ENCODE data around the gene TXK.

Gene TXK

DNA sequence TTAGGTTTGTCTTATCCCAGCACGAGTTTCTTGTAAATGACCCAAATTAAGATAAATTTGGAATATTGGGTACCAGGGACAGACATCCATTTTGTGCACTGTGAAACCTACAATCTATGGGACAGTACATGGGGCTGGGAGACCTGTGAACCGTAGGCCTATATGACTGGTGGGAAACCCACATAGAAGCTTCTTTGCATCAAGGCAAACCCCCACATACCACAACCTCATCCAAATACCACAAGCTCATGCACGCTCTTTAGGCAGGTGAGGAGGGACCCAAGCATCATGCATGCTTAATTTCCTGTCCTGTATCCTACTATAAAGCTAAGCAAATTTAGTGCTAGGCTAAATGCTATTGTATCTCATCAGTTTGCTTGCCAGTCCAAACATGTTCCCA is 69.7 kb downstream of the TXK start:
- in situ Hi-C loops (cut with MboI; ENCODE audit: low sequenced_read_pairs): no loop called here

DNA sequence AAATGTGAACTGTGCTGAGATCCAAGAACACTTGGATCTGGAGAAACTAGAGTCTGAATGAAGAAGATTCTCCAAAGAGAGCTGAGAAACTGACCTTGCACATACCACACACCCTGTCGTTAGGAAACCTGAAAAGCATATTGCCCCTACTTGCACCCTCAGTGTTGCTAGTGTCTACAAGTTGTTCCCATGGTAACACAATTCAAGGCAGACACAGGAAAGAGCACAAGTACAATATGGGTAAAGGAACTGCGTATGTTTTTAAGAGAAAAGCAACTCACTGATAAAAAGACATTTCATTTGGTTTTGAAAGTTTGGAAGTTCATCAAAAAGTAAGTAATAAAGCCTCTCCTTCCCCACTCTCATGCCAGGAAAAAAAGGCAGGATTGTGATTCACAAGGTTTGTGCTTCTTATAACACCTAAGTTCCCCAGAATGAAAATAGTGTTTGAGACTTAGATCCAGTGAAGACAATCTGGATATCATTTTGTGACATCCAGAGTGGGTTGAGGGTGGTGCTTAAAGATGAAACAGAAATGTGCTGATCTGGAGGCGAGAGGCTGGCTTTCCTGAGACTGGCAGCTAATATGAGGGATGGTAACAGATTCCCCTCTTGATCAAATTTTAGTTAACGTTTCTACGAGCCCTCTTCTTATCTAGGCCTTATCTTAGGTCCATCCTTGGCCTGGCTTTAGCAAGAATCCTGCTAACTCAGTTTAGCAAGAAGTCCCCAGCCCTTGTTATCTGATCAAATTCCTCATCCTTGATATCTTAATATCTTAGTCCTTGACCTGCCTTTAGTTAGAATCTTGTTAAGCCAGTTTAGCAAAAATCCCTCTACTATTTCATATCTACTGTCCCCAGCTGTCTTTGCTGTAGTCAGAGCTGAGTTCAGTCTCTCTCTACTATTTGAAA is 75.2 kb downstream of the TXK start:
- in situ Hi-C loops (cut with MboI; ENCODE audit: low sequenced_read_pairs): no loop called here

DNA sequence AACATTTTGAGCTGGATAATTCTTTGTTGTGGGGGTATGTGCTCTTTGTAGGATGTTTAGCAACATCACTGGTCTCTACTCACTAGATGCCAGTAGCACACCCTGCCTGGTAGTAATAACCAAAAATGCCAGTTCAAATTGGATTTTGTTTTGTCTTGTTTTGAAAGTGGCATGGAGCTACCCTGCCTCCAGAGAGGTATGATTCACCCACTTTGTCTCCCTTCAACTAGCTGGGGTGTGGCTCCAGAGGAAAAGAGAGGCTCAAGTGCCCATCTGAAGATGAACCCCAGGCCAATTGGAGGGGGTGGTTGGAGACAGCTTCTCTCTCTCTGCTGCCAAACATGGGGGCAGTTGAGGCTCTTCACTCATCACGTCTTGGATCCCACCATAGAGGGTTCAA is 83.0 kb downstream of the TXK start:
- in situ Hi-C loops (cut with MboI; ENCODE audit: low sequenced_read_pairs): no loop called here

DNA sequence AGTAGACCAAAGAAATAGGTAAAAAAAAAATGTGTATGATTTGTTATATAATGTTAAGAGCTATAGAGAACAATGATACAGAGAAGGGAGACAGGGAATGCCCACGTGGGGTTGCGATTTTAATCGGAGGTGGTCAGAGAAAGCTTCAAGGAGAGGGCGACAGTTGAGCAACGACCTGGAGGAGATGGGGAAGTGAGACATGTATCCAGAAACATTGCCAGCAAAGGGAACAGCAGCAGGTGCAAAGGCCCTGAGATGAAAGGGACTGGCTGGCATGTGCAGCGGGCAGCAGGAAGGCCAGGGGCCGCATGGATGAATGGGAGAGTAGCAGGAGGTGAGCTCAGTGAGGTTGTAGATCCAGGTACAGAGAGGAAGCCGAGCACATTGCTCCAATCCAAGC is 84.6 kb downstream of the TXK start:
- in situ Hi-C loops (cut with MboI; ENCODE audit: low sequenced_read_pairs): no loop called here

- in situ Hi-C loops (cut with MboI; ENCODE audit: low sequenced_read_pairs): no loop called here
Observed at GRCh38 chr4:48047896-48048295, 86.2 kb downstream of the TXK start.

DNA sequence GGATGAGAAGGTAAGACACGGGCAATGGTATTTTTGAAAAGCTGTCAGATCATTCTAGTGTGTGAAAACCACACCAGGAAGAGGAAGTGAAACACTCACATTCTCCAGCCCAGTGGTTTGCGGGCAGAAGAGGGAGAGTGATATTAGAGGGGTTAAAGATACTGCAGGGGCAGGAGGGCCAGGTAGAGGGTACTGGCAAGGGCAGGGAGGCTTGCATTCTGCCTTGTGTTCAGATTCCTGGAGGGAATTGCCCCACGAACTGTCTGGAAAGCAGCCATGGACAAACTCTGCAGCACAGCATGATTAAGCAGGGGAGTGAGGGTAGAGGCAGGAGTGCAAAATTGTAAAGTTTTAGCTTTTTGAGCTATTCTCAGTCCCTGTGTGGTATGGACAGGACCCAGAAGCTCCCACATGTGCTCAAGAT is 86.6 kb downstream of the TXK start:
- in situ Hi-C loops (cut with MboI; ENCODE audit: low sequenced_read_pairs): no loop called here

DNA sequence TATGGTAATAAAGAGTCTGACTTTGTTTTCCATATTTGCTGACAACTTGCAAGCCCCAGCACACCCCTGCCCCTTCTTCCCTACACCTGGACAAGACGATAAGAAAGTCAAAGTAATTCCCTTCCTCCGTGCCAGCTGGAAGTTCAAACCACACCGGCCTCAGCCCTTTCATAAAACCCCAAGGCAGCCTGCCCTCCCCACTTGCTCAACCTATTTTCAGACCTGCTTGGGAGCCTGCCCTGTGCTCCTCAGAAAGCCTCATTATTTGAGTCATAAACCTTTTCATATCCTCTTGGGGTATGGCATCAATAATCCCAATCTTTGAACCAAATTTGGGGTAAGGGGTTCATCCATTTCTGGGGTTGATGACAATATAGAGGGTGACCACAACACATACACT is 88.0 kb downstream of the TXK start:
- in situ Hi-C loops (cut with MboI; ENCODE audit: low sequenced_read_pairs): no loop called here

DNA sequence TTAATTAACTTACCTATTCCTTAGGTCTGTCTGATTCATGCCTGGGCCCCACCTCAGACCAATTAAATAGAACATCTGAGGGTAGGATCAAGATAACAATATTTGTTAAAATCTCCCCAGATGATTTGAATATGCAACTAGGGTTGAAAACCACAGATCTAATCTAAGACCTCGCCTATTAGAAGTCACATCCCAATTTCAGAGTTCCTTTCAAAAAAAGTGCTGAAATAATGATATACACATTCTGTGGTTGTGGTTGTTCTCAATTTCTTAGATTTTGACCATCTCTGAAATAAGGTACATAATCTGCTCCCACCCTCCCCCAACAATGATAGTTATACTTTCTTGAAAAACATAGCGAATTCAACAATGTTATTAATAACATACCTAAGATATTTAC is 89.8 kb downstream of the TXK start:
- in situ Hi-C loops (cut with MboI; ENCODE audit: low sequenced_read_pairs): no loop called here

DNA sequence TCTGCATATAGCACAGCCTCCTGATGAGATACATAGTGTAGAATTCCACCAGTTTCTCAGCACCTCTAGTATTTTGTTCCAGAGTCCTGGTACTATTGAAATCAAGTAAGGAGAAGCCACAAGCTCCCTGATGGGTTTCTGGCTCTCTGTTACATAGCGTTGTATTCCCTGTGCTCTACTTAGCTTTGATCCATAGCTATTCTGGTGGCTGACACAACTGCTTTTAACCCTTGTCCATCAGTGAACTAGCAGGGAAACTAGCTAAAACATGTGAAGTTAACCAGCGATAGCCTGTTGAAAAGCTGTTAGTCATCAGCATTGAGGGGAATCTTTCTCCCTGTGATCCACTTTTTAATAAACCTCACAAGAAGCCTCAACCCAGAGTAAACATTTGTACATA is 90.5 kb downstream of the TXK start:
- in situ Hi-C loops (cut with MboI; ENCODE audit: low sequenced_read_pairs): no loop called here

DNA sequence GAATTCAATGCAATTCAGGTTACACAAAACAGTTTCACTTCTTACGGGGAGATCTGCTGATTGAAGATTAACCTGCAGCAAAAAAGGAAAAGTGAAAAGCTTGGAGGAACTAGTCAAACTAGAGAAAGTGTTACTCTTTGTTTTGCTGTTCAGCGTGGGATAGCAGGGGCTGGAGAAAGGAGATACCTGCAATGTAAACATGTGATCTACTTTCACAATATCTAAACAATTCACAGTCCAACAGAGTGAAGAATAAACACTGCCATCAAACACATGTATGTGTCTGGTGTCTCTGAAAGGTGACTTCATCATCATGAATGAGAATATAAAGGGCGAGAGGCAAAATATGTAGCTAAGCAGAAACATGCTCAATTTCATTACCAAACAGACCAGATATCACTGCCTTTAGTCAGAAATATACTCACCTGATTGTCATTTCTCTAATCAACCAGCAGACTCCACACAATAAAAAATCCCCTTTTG is 91.0 kb downstream of the TXK start:
- in situ Hi-C loops (cut with MboI; ENCODE audit: low sequenced_read_pairs): no loop called here

GRCh38 chr4:48041535-48042137 is 92.4 kb downstream of the TXK start:
- in situ Hi-C loops (cut with MboI; ENCODE audit: low sequenced_read_pairs): no loop called here

- in situ Hi-C loops (cut with MboI; ENCODE audit: low sequenced_read_pairs): no loop called here
Observed at GRCh38 chr4:48039561-48039960, 94.5 kb downstream of the TXK start.

GRCh38 chr4:48038666-48039065 is 95.4 kb downstream of the TXK start:
- in situ Hi-C loops (cut with MboI; ENCODE audit: low sequenced_read_pairs): no loop called here

DNA sequence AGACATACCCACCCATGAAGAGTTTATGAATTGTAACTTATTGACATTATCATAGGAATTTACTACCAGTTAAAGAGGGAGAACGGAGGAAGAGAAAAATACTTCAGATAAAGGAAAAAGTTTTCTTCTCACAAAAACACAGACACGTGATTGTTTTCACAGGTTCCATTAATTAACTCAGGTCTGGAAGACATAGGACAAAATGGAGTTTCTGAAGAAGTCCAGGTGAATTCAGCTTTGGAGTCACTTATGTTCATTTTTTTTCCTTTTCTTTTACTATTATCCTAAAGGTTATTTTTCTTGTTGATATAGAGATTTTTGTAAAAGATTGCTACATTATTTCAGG is 97.0 kb downstream of the TXK start:
- in situ Hi-C loops (cut with MboI; ENCODE audit: low sequenced_read_pairs): no loop called here

- in situ Hi-C loops (cut with MboI; ENCODE audit: low sequenced_read_pairs): no loop called here
Observed at GRCh38 chr4:48035952-48036351, 98.1 kb downstream of the TXK start.

GRCh38 chr4:48033825-48034413 is 100.1 kb downstream of the TXK start:
- in situ Hi-C loops (cut with MboI; ENCODE audit: low sequenced_read_pairs): no loop called here

- in situ Hi-C loops (cut with MboI; ENCODE audit: low sequenced_read_pairs): no loop called here
Observed at GRCh38 chr4:48033412-48033811, 100.6 kb downstream of the TXK start.

DNA sequence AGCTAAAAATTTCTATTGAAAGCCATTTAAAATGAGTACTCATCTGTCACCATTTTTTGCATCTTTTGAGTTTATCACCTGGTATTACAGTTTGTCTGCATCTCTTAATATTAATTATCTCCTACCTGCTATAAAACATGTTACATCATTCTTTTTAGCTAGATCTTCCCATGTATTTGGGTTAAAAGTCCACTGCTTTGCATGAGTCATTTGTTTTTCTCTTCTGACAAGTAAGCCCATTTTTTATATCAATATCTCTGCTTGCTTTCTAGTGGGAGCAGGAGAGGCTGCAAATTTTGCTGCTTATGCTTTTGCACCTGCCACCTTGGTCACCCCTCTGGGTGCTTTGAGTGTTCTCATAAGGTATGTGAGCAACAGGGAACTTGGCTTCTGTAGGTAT is 101.3 kb downstream of the TXK start:
- in situ Hi-C loops (cut with MboI; ENCODE audit: low sequenced_read_pairs): no loop called here

- in situ Hi-C loops (cut with MboI; ENCODE audit: low sequenced_read_pairs): no loop called here
Observed at GRCh38 chr4:48031802-48032525, 102.1 kb downstream of the TXK start.

- in situ Hi-C loops (cut with MboI; ENCODE audit: low sequenced_read_pairs): no loop called here
Observed at GRCh38 chr4:48030470-48030869, 103.6 kb downstream of the TXK start.

DNA sequence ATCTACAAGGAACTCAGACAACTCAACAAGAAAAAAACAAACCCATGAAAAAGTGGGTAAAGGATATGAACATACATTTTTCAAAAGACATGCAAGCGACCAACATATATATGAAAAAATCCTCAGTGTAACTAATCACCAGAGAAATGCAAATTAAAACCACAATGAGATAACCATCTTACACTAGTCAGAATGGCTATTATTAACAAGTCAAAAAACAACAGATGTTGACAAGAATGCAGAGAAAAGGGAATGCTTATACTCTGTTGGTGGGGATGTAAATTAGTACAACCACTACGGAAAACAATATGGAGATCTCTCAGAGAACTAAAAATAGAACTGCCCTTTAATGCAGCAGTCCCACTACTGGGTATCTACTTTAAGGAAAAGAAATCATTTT is 105.4 kb downstream of the TXK start:
- in situ Hi-C loops (cut with MboI; ENCODE audit: low sequenced_read_pairs): no loop called here
